HCT116 (cell line): Measurements from ENCODE around the gene SLC6A6. TPM values are rescaled to one million over a fixed set of nuclear protein-coding genes. Genes with fewer than 3 reads are reported as not detected.

Source experiments
- ATAC-seq: fragments of 200-7000 bp; cut with Tn5 transposase; 2 replicates; pipeline ENCODE4 v1.9.1; 2020; ENCODE audit warnings: mild to moderate bottlenecking, moderate library complexity
- BruUV-seq: library from RNA; stranded (reverse); fragments of 400-500 nt; replicated peaks from 2 replicates; lab custom pipeline; 2021; lab: Mats Ljungman, UMichigan
- CTCF ChIA-PET: fragments of 300-600 bp; sonication (Branson Sonifier 250); formaldehyde crosslinking; loops from one replicate; lab custom pipeline; 2021; ENCODE audit warnings: antibody characterized with exemption; lab: Charles Lee
- POLR2A ChIA-PET: fragments of 300-600, 350-600 bp; sonication (Branson Sonifier 250); formaldehyde crosslinking; loops from one replicate; lab custom pipeline; 2021; ENCODE audit warnings: antibody characterized with exemption; lab: Charles Lee
- RAD21 ChIA-PET, 2 experiments: fragments of 300-600 bp; sonication (Branson Sonifier 250); formaldehyde crosslinking; loops; one replicate each; lab custom pipeline; 2023; ENCODE audit warnings: low total read pairs in 2 of 2; ENCODE audit not compliant: uncharacterized antibody in 2 of 2, unreplicated experiment in 2 of 2, low non-redundant PET in 1 of 2; lab: Charles Lee
- DNase-seq: peaks from one replicate; pipeline ENCODE4 v3.0.0-alpha.2; 2010; ENCODE audit warnings: low read depth, low spot score
- H2AFZ ChIP-seq: fragments of 200-600 bp; shearing (Covaris generic), sonication (generic); 2 replicates; pipeline ENCODE4 v1.6.1; 2017; ENCODE audit warnings: low read depth, mixed run types, mixed read lengths, antibody characterized with exemption, low read length; ENCODE audit not compliant: poor library complexity, severe bottlenecking
- H3K27ac ChIP-seq: 2 replicates; pipeline ENCODE4 v1.5.1; 2012; ENCODE audit warnings: low read depth, low read length
- H3K27me3 ChIP-seq: fragments of 200-600 bp; sonication (generic); 2 replicates; pipeline ENCODE4 v1.6.1; 2016; ENCODE audit warnings: mixed run types, low read length, mixed read lengths; ENCODE audit not compliant: insufficient read depth
- H3K36me3 ChIP-seq, 2 experiments: fragments of 200-500 bp in 1 of 2; fragments of 200-600 bp in 1 of 2; sonication (Bioruptor generic) in 1 of 2; sonication (generic) in 1 of 2; 2 replicates each; pipeline versions ENCODE4 v1.5.1 to v1.6.1; 2014 to 2016; ENCODE audit warnings: low read length in 2 of 2, inconsistent platforms in 1 of 2, mixed read lengths in 1 of 2, mixed run types in 1 of 2; ENCODE audit not compliant: insufficient read depth in 2 of 2, control insufficient read depth in 1 of 2
- H3K4me1 ChIP-seq, 2 experiments: fragments of 200-600 bp in 1 of 2; sonication (generic) in 1 of 2; 2 replicates each; pipeline versions ENCODE4 v1.5.1 to v1.6.1; 2012 to 2017; ENCODE audit warnings: low read length in 2 of 2, inconsistent platforms in 1 of 2, mild to moderate bottlenecking in 1 of 2, mixed read lengths in 1 of 2, mixed run types in 1 of 2, moderate library complexity in 1 of 2; ENCODE audit not compliant: insufficient read depth in 2 of 2, control insufficient read depth in 1 of 2
- H3K4me2 ChIP-seq: fragments of 200-600 bp; sonication (generic); 2 replicates; pipeline ENCODE4 v1.6.1; 2017; ENCODE audit warnings: mixed run types, low read length, mixed read lengths
- H3K4me3 ChIP-seq, 2 experiments: fragments of 200-600 bp in 1 of 2; sonication (generic) in 1 of 2; replicated peaks in 1 of 2; 2 replicates each; pipeline ENCODE4 v1.5.1; 2011 to 2016; ENCODE audit warnings: low read length in 2 of 2, control low read depth in 1 of 2, low read depth in 1 of 2, mild to moderate bottlenecking in 1 of 2, mixed read lengths in 1 of 2, mixed run types in 1 of 2
- H3K79me2 ChIP-seq: fragments of 200-600 bp; sonication (generic); 2 replicates; pipeline ENCODE4 v1.6.1; 2017; ENCODE audit warnings: mild to moderate bottlenecking, mixed run types, low read length, moderate library complexity, mixed read lengths; ENCODE audit not compliant: insufficient read depth
- H3K9ac ChIP-seq: fragments of 200-600 bp; sonication (generic); 2 replicates; pipeline ENCODE4 v1.6.1; 2016; ENCODE audit warnings: low read length, mixed read lengths
- H3K9me2 ChIP-seq: fragments of 200-600 bp; sonication (generic), shearing (Covaris generic); 2 replicates; pipeline ENCODE4 v1.6.1; 2017; ENCODE audit warnings: mixed run types, mild to moderate bottlenecking, moderate library complexity; ENCODE audit not compliant: insufficient read depth
- H3K9me3 ChIP-seq, 2 experiments: fragments of 200-500 bp in 1 of 2; fragments of 200-600 bp in 1 of 2; sonication (Bioruptor generic) in 1 of 2; sonication (generic) in 1 of 2; 2 replicates each; pipeline ENCODE4 v1.6.1; 2014 to 2017; ENCODE audit warnings: low read length in 2 of 2, mixed read lengths in 2 of 2, inconsistent platforms in 1 of 2, low read depth in 1 of 2, mild to moderate bottlenecking in 1 of 2, mixed run types in 1 of 2, moderate library complexity in 1 of 2; ENCODE audit not compliant: control insufficient read depth in 1 of 2, insufficient read depth in 1 of 2
- H4K20me1 ChIP-seq: fragments of 200-600 bp; sonication (generic), shearing (Covaris generic); 2 replicates; pipeline ENCODE4 v1.6.1; 2017; ENCODE audit warnings: mixed run types, mild to moderate bottlenecking, moderate library complexity; ENCODE audit not compliant: insufficient read depth
- ATF3 ChIP-seq: IDR thresholded peaks from 2 replicates; pipeline ENCODE4 v1.6.1; 2012
- CTCF ChIP-seq, 3 experiments: fragments of 200-600 bp in 1 of 3; sonication (generic) in 1 of 3; IDR thresholded peaks in 2 of 3; conservative IDR thresholded peaks in 1 of 3; 2 replicates each; pipeline ENCODE4 v1.5.1; 2012 to 2017; ENCODE audit warnings: low read depth in 2 of 3, low read length in 2 of 3, antibody characterized with exemption in 1 of 3, borderline replicate concordance in 1 of 3, control low read depth in 1 of 3, mild to moderate bottlenecking in 1 of 3, mixed read lengths in 1 of 3, mixed run types in 1 of 3, moderate library complexity in 1 of 3; ENCODE audit not compliant: insufficient read depth in 1 of 3
- ELF1 ChIP-seq: IDR thresholded peaks from 2 replicates; pipeline ENCODE4 v1.6.1; 2012; ENCODE audit warnings: low read depth, borderline replicate concordance
- EZH2 ChIP-seq: fragments of 200-600 bp; sonication (generic); IDR thresholded peaks from 2 replicates; pipeline ENCODE4 v1.6.1; 2017; ENCODE audit warnings: antibody characterized with exemption, mixed run types
- EZH2phosphoT487 ChIP-seq: fragments of 200-600 bp; IDR thresholded peaks from 2 replicates; pipeline ENCODE4 v1.6.1; 2018; ENCODE audit warnings: antibody characterized with exemption, borderline replicate concordance
- JUND ChIP-seq: IDR thresholded peaks from 2 replicates; pipeline ENCODE4 v1.6.1; 2012
- MAX ChIP-seq: IDR thresholded peaks from 2 replicates; pipeline ENCODE4 v1.6.1; 2012
- POLR2A ChIP-seq: IDR thresholded peaks from 2 replicates; pipeline ENCODE4 v1.7.0; 2011; ENCODE audit warnings: borderline replicate concordance; ENCODE audit not compliant: insufficient read depth, insufficient read length; ENCODE audit errors: extremely low read depth
- RAD21 ChIP-seq: IDR thresholded peaks from 2 replicates; pipeline ENCODE4 v1.6.1; 2012; ENCODE audit warnings: low read depth, mild to moderate bottlenecking
- REST ChIP-seq: IDR thresholded peaks from 2 replicates; pipeline ENCODE4 v1.6.1; 2012; ENCODE audit warnings: low read depth
- SIN3A ChIP-seq: IDR thresholded peaks from 2 replicates; pipeline ENCODE4 v1.6.1; 2012; ENCODE audit warnings: low read depth
- SRF ChIP-seq: IDR thresholded peaks from 2 replicates; pipeline ENCODE4 v1.6.1; 2012; ENCODE audit warnings: low read depth
- YY1 ChIP-seq: IDR thresholded peaks from 2 replicates; pipeline ENCODE4 v1.6.1; 2011; ENCODE audit warnings: low read length, low read depth, moderate library complexity, mild to moderate bottlenecking; ENCODE audit not compliant: insufficient replicate concordance; ENCODE audit errors: extremely low read depth
- intact Hi-C: fragments of 100-400 bp; cut with micrococcal nuclease; formaldehyde crosslinking; loops from 2 replicates; pipeline ENCODE4 v1.10.0; 2022
- total RNA-seq: library from RNA; stranded (reverse); gene quantifications from one replicate; pipeline ENCODE4 v1.2.1, GENCODE V29; 2021; ENCODE audit not compliant: unreplicated experiment

SLC6A6 gene
- total RNA-seq, 1 experiment from 2014 or later, result 36.3 TPM

- no peak overlapping the region for H3K4me2 ChIP-seq
- no peaks in the 10 kb centered on the region for H3K4me1 ChIP-seq
- BruUV-seq, result no TSS peak
- CTCF ChIA-PET, result no interaction called here
- H3K36me3 ChIP-seq, result peaks cover 8 to 24% of the 10 kb centered on the region in 2 experiments; a peak in 3 of 4 replicates
- H3K27ac ChIP-seq, result no peak overlapping the region
- H3K9me2 ChIP-seq, result no peaks in the 10 kb centered on the region
- no peaks in the 10 kb centered on the region for H3K9me3 ChIP-seq
- H3K4me3 ChIP-seq, result no peak overlapping the region
- H3K27me3 ChIP-seq, result no peaks in the 10 kb centered on the region
- ATAC-seq (no peak), DNase-seq (no peak)
- no peak for TF ChIP-seq ELF1
- TF ChIP-seq REST, result no peak
- TF ChIP-seq YY1, result no peak
- TF ChIP-seq CTCF (IDR thresholded peaks at IDR 0.05 in 2 of 3, conservative IDR thresholded peaks at IDR 0.05 in 1 of 3; ENCODE audit: borderline replicate concordance in 1 of 3, insufficient read depth in 1 of 3, low read depth in 2 of 3, low read length in 2 of 3), result no peak
- TF ChIP-seq ATF3, result no peak
- no peak for TF ChIP-seq MAX
- no peak for TF ChIP-seq POLR2A
- no peak for TF ChIP-seq EZH2phosphoT487
- TF ChIP-seq JUND, result no peak
- no peak for TF ChIP-seq SRF
- no peak for TF ChIP-seq RAD21
- no peak for TF ChIP-seq EZH2
- no peak for TF ChIP-seq SIN3A
- RAD21 ChIA-PET, result no interaction called here
- intact Hi-C loops, result no loop called here
- no peak overlapping the region for H3K9ac ChIP-seq
- H3K79me2 ChIP-seq, result no peaks in the 10 kb centered on the region
- POLR2A ChIA-PET, result no interaction called here
- H2AFZ ChIP-seq, result no peak overlapping the region
- H4K20me1 ChIP-seq, result no peaks in the 10 kb centered on the region
Observed at GRCh38 chr3:14486460-14486859, 84.1 kb downstream of the SLC6A6 start.
